Colonic mucosa (tissue), 4 donors: ENCODE results near the gene UBE2L5. TPM values are rescaled to one million over a fixed set of nuclear protein-coding genes. Genes with fewer than 3 reads are reported as not detected.
A peak's percentile ranks its signal among the peaks of the same experiment; 100 is the strongest.

ENCODE experiments used
- DNase-seq: peaks from one replicate; pipeline ENCODE4 v3.0.0-alpha.2; 2020
- H3K27ac ChIP-seq: fragments of 200-600 bp; one replicate; pipeline ENCODE4 v1.8.0; 2021
- H3K27me3 ChIP-seq: fragments of 200-600 bp; one replicate; pipeline ENCODE4 v1.8.0; 2021
- H3K36me3 ChIP-seq: fragments of 200-600 bp; one replicate; pipeline ENCODE4 v1.8.0; 2021
- H3K4me1 ChIP-seq: fragments of 200-600 bp; one replicate; pipeline ENCODE4 v1.8.0; 2021; ENCODE audit warnings: mild to moderate bottlenecking
- H3K4me3 ChIP-seq: fragments of 200-600 bp; one replicate; pipeline ENCODE4 v1.8.0; 2021
- H3K9ac ChIP-seq, 2 donors: one replicate each; pipeline ENCODE4 v1.7.0; 2013; ENCODE audit warnings: control low read depth in 2 of 2, low read depth in 2 of 2, low read length in 2 of 2
- H3K9me3 ChIP-seq: fragments of 200-600 bp; one replicate; pipeline ENCODE4 v1.8.0; 2021
- CTCF ChIP-seq: fragments of 200-600 bp; IDR thresholded peaks from one replicate; pipeline ENCODE4 v1.8.0; 2022; ENCODE audit warnings: antibody characterized with exemption, mild to moderate bottlenecking
- intact Hi-C: fragments of 100-400 bp; cut with DNase I; formaldehyde crosslinking; loops from one replicate; pipeline ENCODE4 v1.14.1; 2022
- total RNA-seq, 2 donors: library from RNA; stranded (reverse); fragmentation: NEBNext Ultra II Directional in 1 of 2; extraction: Animal tissue kit (Norgen Biotek cat#: 25700) in 1 of 2; gene quantifications; one replicate each; pipeline ENCODE4 v1.2.1, GENCODE V29; 2021
- donor health status: healthy.
- donor health status: DM: no; HTN: no; CAD: no.
- donor health status: DM: no; HTN: no; CAD: no.

Gene UBE2L5
- total RNA-seq, 2 donors from 2014 or later: not detected

DNA sequence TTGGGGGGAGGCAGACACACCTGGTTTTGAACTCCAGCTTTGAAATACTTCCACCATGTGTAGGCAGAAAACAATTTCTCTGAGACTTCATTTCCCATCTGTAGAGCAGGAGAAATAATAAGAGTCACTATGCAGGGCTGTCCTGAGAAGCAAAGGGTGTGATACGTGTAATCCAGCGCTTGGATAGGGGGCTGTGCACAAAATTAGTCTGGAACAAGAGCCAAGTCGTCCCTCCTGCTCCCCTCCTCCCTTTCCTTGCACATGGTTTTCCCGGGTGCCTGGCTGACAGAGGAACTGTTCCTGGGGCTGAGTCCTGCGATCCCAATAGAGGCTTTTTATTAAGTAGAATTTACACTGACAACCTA, 29.6 kb upstream of the UBE2L5 start:
- TF ChIP-seq CTCF: no peak
- no peaks in the 10 kb centered on the region for H3K36me3 ChIP-seq
- H3K9ac ChIP-seq: no peak overlapping the region
- H3K9me3 ChIP-seq: no peaks in the 10 kb centered on the region
- no peak overlapping the region for H3K4me3 ChIP-seq
- intact Hi-C loops: no loop called here
- DNase-seq: no peak
- H3K4me1 ChIP-seq: no peaks in the 10 kb centered on the region
- no peak overlapping the region for H3K27ac ChIP-seq
- H3K27me3 ChIP-seq: no peaks in the 10 kb centered on the region

GRCh38 chr13:30394751-30395191, 27.5 kb upstream of the UBE2L5 start:
- no peak for DNase-seq
- no peaks in the 10 kb centered on the region for H3K9me3 ChIP-seq
- intact Hi-C loops: no loop called here
- H3K27me3 ChIP-seq: no peaks in the 10 kb centered on the region
- peak overlapping the region; percentile 44 for H3K4me3 ChIP-seq
- no peaks in the 10 kb centered on the region for H3K36me3 ChIP-seq
- H3K27ac ChIP-seq: peak overlapping the region; percentile 96
- H3K4me1 ChIP-seq: no peaks in the 10 kb centered on the region
- TF ChIP-seq CTCF: no peak
- peak overlapping the region; percentile 82 to 95 for H3K9ac ChIP-seq

DNA sequence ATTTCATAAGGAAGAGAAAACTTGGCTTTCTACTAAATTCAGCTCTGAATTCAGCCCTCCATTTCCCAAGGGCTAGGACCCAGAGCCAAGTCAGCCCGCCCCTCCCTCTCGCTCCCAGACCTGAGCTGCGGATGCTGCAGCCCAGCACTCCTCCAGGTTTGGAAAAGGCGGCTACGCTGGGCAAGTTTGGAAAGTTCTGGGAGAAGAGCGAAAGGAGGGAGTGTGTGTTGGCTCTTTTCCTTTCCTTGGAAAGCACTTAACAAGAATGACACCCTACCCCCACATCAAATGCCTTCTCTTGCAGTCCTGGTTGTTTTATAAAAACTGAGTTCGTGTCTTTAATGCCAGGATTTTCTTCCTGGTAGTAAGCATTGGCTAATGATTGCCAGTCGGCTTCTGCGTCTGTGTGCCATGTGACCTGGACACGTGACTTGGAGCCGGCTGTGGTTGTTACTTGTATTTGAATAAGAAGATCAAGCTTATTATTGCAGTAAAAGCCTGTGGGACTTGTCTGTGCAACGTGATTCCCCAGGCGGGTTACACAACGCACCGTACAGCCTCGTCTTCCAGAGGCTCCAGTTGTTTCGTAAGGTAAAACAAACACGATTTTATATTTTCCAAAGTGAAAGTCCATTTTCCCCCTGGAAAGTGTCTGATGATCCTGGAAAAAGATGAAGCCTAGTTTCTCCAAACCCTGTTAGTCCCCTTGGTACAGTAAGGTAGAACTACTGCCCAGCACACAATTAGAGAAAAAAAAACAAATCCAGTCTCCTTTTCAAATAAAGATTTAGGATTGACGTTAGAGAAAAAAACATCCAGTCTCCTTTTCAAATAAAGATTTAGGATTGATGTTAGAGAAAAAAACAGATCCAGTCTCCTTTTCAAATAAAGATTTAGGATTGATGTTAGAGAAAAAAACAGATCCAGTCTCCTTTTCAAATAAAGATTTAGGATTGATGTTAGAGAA, 26.8 kb upstream of the UBE2L5 start:
- H3K9me3 ChIP-seq: no peaks in the 10 kb centered on the region
- DNase-seq: peak; percentile 96
- H3K27me3 ChIP-seq: no peaks in the 10 kb centered on the region
- no peak for TF ChIP-seq CTCF
- peak overlapping the region; percentile 44 for H3K4me3 ChIP-seq
- H3K27ac ChIP-seq: peak overlapping the region; percentile 96
- H3K36me3 ChIP-seq: no peaks in the 10 kb centered on the region
- intact Hi-C loops: no loop called here
- no peaks in the 10 kb centered on the region for H3K4me1 ChIP-seq
- H3K9ac ChIP-seq: peak overlapping the region; percentile 82 to 95

DNA sequence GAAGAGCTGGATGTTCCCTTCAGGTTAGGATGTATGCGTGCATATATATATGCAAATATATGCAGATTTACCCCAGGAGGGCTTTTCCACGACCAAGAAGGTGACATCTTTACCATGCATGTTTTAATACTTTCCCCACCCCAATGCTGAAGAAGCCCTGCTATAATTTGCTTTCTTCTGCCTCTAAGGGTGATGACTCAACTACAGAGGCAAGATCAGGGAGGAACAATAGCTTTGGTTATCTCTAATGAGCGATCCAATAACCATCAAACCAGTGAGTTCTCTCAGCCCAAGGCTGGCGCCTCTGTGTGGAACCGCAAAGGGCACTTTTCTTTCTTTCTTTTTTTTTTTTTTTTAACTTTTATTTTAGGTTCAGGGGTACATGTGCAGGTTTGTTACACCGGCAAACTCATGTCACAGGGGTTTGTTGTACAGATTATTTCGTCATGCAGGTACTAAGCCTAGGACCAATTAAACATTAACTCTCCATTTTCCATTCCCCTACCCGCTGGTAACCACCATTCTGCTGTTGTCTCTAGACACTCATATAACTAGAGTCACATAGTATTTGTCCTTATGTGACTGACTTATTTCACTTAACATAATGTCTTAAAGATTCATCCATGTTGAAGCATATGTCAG, 25.7 kb upstream of the UBE2L5 start:
- DNase-seq: no peak
- Histone ChIP-seq H3K9me3 (no peaks in the 10 kb centered on the region), H3K4me1 (no peaks in the 10 kb centered on the region), H3K27me3 (no peaks in the 10 kb centered on the region), H3K4me3 (no peak overlapping the region), H3K36me3 (no peaks in the 10 kb centered on the region), H3K27ac (peak overlapping the region; percentile 96), H3K9ac (peak overlapping the region in 1 of 2 donors; percentile 15)
- intact Hi-C loops: no loop called here
- no peak for TF ChIP-seq CTCF

DNA sequence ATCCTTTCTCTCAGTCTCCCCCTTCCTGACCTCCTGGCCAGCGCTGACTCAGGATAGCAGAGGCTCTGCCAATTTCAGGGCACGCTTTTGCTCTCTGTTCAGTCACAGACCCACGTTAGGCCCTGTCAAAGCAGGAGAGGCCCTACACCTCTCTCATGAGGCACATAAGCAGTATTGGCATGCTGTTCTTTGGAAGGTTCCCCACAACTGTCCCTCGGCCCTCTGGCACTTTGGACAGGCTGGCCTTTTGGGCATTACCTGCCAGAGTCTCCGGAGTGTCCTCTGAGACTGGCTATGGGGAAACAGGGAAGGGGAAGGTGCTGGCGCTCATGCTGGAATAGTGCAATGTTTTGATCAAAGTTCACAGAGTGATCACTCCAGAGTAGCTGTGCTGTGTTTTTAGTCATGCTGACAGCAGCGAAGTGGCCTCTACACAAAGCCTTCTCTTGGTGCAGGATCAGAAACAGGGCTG, 23.7 kb upstream of the UBE2L5 start:
- intact Hi-C loops: no loop called here
- peak; percentile 59 for DNase-seq
- TF ChIP-seq CTCF: no peak
- Histone ChIP-seq H3K4me1 (no peaks in the 10 kb centered on the region), H3K27ac (peak overlapping the region; percentile 44), H3K9ac (peak overlapping the region in 1 of 2 donors; percentile 49), H3K9me3 (no peaks in the 10 kb centered on the region), H3K4me3 (no peak overlapping the region), H3K27me3 (no peaks in the 10 kb centered on the region), H3K36me3 (no peaks in the 10 kb centered on the region)
